Frontal cortex (tissue), 4 donors: ENCODE results near the gene HSPE1. TPM values are rescaled to one million over a fixed set of nuclear protein-coding genes. Genes with fewer than 3 reads are reported as not detected.

Source experiments
- DNase-seq, 2 donors: peaks; one replicate each; pipeline ENCODE4 v3.0.0; 2012; ENCODE audit warnings: low spot score in 2 of 2
- FAIRE-seq: peaks from 2 replicates; lab custom pipeline; 2012; peaks lifted over from hg19 to GRCh38; lab: Jason Lieb, UNC
- total RNA-seq: library from RNA; depleted of rRNA; stranded (reverse); fragments of >200 nt; gene quantifications from one replicate; pipeline ENCODE4 v1.2.3, GENCODE V29; 2014
- donor health status: control.
- donor health status: control.
- donor health status: control.

The HSPE1 gene
- total RNA-seq, 1 donor from 2014 or later, result 62.8 TPM

DNA sequence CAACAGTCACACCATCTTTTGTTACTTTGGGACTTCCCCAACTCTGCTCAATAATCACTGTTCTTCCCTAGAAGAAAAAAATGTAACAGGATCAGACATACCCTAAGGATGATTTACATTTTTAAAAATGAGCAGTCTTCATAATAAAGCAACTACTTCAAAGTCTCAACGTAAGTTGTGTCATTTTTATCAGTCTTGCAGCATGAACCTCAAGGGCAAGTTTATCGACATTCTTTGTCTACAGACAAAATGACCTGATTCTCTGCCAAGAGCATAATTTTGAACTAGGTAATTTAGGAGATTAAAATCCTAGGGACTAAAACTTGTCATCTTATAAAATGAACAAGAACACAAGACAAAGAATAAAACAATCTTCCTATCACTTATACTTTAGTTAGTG lies 2.9 kb upstream of the HSPE1 start:
- DNase-seq (no peak), FAIRE-seq (no peak)

DNA sequence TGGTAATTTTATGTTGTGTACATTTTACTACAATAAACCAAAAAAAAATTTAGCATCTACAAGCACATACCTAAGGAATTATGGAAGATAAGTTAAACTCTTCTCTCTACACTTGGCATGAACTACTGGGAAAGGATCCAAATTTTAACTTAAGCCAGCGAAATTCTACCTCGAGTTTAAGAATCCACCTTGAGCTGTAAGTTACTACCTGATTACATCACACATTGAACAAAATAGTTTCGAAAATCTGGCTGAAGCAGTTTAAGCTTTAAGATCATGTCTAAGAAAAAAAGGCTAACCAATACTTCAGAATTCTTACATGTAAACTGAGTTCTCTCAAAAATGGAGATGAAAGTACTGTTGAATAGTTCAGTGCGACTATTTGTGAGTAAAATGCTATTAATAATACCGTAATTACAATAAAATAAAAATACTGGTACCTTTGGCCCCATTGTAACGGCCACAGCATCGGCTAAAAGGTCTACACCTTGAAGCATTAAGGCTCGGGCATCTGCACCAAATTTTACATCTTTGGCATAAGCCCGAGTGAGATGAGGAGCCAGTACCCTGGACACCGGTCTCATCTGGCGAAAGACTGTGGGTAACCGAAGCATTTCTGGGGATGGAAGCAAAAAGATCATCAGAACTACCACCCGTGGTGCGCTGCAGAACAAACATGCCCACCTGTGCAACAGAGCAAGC lies 1.8 kb upstream of the HSPE1 start:
- DNase-seq, result no peak
- FAIRE-seq, result no peak

DNA sequence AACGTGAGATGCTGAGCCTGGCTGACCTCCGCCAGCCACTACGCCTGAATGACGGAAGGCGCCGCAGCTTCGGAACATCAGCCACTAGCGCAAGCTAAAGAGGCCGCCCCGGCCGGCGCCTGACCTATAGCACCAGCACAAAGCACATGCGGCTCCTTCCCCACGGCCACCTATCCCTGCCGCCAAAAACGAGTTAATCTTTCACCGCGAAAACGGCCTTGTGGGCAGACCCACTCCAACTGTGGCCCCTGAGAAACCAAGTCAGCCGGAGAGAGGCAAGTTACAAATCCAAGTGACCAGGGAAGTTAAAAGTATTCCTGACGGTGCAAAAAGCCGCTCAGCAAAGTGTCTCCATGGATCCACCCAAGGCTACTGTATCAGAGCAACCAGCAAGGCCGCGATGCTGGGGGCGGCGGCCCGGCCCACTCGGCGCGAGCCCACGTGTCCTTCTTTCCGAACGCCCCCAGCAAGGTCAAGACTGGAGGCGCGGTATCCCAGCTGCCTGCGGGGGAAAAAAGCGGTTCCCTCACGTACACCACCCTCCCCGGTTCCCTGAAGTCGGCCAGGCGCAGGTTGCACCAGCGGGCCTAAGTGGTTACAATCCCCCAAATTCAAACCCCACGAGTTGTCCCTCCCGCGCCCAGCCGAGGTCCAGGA lies 1.1 kb upstream of the HSPE1 start:
- no peak for FAIRE-seq

DNA sequence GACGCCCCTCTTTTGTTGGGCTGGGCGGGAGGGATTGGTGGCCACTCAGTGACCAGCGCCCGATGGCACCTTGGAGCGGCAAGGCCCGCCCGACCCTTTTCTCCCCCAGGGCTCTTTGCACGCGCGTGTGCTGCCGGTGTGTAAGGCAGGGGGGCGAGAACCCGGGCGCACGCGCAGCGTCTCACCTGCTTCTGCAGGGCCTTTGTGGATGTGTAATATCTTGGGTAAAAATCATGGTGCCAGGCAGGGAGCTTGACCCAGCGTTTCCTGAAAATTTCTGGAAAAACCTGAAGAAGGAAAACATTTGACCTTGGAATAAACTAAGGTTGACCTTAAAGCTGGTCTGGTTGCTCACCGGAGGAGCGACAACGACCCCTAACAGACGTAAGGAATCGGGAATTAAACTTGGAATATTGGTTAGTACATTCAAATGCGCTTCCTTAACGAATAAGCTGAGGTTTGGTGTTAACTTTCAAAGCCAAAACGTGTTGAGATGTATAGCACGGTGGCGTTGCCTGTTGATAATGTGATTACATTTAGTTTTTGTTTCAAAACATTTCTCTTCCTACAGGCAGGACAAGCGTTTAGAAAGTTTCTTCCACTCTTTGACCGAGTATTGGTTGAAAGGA lies 438 bp downstream of the HSPE1 start:
- FAIRE-seq (no peak), DNase-seq (peak in 1 of 2 donors; percentile 10)

More for the DNA sequence above, 1.1 kb upstream of the HSPE1 start:
- peak; percentile 26 to 45 for DNase-seq

DNA sequence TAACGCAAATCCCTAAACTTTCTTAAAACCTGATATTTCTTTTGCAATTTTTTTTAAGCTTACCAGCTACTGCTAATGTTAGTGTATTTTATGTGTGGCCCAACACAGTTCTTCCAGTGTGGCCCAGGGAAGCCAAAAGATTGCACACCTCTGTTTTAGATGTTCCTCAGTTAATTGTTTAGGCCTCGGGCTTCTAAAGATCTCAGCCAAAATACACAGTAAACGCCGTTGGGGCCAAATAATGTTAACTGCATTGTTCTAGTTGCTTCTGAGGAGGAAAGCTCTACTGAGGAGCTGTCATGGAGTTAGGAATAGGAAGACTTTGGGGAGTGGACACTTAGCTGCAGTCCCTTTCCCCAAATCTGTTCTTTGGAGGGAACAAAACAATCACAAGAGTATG lies 2.0 kb downstream of the HSPE1 start:
- FAIRE-seq, result no peak
- no peak for DNase-seq

DNA sequence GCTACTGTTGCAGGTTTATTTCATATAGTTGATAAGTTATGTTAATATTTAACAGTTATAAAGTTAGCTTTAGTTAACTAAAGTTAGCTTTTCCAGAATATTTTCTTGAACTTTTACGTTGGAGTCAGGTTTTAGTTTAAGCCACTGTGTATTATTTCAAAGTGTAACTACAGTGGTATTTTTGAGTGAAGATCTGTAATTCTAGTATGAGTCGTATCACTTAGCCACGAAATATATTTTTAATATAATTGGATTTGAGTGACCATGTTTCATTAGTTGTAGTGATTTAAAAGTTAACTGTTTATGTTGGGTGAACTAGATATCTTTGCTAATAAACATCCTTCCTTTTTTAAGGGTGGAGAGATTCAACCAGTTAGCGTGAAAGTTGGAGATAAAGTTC lies 2.5 kb downstream of the HSPE1 start:
- DNase-seq, result no peak
- no peak for FAIRE-seq

DNA sequence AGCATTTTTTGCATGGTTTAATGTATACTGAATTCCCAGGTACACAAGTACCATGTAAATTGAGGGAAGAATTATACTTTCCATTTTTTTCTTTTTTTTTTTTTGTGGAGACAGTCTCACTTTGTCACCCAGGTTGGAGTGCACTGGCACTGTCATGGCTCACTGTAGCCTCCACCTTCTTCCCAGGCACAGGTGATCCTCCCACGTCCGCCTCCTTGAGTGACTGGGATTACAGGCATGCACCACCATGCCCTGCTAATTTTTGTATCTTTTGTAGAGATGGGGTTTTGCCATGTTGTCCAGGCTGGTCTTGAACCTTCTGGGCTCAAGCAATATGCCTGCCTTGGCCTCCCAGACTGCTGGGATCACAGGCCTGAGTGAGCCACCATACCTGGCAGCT lies 3.8 kb downstream of the HSPE1 start:
- DNase-seq (no peak), FAIRE-seq (no peak)

DNA sequence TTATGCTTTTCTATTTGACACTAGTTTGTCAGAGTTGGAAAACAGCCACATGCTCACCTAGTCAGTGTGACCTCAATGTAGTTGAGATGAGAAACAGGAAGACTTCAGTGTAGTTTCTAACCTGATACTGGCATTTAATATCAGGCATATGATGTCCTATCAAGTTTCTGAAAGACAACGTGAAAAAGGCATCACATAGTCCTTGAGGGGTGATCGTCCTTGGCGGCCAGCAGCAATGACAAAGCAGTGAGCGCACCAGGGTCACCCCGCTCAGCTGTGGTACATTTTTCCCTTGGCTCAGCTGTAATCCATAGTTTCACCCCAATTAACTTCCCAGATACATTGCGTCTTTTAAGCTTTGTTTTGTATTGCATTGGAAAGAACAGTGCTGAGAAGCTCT lies 4.3 kb downstream of the HSPE1 start:
- no peak for DNase-seq
- FAIRE-seq, result no peak

DNA sequence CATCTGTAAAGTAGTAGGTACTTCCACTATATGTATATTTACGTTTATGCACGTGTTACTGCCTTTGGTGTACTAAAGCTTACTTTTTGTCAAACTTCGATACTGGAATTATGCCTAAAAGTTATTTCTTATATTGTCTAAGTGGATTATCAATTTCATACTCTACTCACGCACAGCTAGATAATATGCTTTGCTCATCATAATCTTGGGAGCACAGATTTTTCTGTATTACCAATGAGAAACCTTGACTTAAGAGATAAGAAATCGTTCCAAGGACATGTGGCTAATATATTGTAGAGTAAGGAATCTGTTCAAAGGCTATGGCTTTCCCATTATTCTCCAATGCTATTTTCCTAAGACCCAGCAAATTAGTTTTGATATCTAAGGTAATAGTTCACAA lies 6.5 kb downstream of the HSPE1 start:
- DNase-seq (no peak), FAIRE-seq (no peak)

DNA sequence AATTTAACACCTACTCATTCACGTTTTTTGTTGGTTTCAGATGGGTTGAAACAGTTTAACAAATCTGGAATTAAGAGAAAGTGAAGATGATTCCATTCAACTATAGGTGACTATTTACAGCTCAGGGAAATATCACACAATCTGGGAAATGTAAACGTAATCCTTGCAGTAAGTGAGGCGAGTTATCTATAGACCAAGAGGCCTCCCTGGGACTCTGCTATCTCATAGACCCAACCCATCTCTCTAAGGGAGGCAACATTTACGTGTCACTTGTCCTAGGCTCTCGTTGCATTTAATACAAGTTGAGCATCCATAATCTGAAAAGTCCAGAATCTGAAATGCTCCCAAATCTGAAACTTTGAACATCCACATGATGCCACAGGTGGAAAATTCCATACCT lies 13.7 kb downstream of the HSPE1 start:
- DNase-seq (no peak), FAIRE-seq (no peak)

DNA sequence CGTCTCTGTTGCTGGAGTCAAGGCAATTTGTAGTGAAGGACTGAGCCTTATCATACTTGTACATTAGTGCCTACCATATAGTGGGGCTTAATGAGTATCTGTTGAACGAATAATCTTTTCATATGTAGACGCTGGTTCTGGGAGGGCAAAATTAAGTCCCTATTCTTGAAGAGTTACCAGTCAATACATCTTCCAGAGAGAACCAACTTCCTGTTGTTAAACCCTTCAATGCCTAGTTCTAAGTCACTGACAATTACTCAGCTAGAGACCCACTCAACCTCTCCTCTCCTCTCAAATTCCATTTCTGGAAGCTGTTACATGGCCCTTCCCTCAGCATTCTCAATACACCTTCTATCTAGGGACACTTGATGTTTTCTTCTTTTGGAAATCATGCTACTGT lies 14.6 kb downstream of the HSPE1 start:
- no peak for DNase-seq
- FAIRE-seq, result no peak

DNA sequence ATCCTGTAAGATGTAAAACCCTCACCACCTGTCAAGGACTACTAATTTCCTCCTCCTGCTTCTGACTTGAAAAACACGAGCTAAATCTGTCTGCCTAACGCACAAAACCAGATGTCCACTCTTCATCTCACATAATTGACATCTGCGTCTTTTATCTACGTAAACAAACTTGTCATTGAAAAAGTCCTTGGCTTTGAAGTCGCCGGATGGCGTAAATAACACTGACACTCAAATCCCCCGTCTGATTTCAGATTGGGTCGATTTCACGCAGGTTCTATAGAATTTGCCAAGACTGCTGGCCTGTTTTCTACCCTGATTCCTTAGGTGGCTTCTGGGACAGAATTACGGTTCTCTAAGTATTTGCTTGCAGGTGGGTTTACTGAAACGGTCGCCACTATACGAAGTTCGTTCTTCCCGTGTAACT lies 15.1 kb downstream of the HSPE1 start:
- DNase-seq (peak in 1 of 2 donors; percentile 24), FAIRE-seq (no peak)

DNA sequence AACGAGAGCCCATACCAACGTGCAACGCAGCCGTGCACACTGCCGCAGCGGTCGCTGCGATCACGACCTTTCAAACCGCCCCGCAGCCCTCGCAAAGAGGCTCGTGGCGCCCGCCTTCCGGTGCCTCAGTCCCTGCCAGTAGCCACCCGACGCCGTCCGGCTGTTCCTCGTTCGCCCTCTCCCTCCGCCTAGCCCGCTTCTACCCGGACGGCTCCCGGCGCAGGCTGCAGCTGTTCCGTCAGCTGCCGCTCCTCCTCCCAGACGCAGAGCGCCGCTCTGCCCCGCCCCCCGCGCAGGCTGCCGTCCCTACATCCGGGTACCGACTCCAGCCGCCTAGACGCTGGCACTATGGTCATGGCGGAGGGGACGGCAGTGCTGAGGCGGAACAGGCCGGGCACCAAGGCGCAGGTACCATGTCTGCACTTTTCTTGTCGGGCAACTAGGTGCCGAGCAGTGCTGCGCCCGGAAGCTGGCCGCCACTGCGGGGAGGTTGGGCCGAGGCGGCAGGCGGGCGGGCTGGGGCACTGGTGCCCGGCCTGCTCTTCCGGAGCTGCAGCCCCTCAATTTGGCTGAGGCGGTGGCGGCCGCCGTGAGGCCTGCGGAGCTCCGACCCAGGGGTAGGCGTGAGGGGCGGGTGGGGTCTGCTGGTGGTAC lies 15.7 kb downstream of the HSPE1 start, which contains the start of gene MOB4:
MOB4 (plus strand) TSS at position 328 of the 654 bp plus-strand sequence; CDS start at position 349, 21 bp downstream.
- DNase-seq (peak; percentile 93 to 94), FAIRE-seq (no peak)

DNA sequence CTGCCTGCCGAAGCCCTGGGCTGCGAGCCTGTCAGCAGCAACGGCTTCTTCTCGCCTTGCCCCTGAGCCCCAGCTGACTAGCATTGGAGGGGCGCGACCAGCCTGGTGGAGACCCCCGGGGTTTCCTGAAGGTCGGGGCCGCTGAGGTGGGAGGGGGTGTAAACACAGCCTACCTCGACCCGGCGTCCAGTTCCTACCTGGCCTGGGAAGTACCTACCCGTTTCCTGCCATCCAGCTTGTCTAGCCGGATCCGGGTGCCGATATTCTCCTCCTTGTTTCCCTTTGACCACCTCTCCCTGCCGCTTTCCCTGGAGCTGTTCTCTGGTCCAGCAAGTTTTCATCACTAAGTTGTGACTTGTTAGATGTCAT lies 16.2 kb downstream of the HSPE1 start:
- peak; percentile 14 to 27 for DNase-seq

DNA sequence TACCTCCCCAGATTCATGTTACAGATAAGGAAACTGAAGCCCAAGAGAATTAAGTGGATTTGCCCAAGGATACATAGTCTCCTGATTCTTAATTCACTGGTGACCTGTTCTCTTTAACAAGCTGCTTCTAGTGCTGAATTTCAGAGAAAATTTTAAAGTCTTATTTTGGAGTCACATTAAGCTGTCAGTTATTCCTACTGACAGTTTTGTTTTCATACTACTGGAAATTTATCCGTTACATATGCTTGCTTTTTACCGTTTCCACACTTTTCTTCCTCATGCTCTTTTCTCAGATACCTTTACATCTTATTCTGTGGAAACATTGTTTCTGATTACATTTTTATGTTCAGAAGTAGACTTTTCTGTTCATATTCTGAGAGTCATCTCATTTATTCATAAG lies 17.0 kb downstream of the HSPE1 start:
- FAIRE-seq, result no peak

More for the DNA sequence above, 16.2 kb downstream of the HSPE1 start:
- no peak for FAIRE-seq

DNA sequence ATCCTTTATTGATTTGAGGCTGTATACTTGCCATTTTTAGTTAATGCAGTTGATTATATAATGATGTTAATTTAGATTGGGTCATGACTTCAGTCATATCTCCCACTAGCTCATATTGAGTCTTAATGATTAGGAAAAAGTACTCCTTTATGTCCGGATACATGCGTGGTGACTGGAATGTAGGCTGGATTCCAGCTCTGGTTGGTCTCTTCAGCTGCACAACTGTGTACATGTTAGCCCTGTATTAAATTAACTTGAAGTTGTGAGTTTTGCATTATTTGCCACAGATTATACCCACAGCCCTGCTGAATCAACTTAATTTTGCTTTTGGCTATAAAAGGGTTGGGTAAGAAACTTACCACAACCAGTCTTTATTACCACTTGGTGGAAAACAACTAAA lies 38.2 kb downstream of the HSPE1 start:
- FAIRE-seq, result no peak
- DNase-seq, result no peak

More for the DNA sequence above, 17.0 kb downstream of the HSPE1 start:
- DNase-seq, result no peak

DNA sequence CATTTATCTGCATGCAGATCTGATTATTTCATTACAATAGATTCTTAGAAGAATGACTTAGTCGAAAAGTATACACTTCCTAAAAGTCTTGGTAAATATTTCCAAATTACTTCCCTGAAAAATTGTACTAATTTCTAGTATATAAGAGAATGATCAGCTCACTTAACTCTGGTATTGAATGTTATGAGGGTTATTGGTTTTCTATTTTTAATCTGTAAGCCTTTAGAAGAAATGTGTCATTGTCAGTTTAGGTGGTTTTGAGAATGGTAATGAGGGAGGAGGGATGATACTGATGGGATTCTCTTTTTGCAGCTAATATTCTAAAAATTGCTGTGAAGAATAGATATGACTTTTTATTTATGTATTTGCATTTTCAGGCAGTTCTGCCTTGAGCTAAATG lies 39.6 kb downstream of the HSPE1 start:
- FAIRE-seq, result no peak
- DNase-seq, result no peak

DNA sequence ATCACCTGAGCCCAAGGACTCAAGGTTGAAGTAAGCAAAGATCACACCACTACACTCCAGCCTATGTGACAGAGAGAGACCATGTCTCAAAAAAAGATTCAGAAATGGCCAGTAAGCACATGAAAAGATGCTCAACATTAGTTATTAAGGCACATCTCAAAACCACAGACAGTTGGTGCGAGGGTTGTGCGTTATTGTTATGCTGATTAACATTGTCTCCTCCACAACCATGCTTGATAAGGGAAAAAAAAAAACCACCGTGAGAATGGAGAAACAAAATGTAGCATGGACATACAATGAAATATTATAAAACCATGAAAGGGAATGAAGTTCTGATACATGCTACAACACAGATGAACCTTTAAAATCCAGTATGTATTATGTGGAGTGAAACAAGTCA lies 43.0 kb downstream of the HSPE1 start:
- FAIRE-seq (no peak), DNase-seq (no peak)

DNA sequence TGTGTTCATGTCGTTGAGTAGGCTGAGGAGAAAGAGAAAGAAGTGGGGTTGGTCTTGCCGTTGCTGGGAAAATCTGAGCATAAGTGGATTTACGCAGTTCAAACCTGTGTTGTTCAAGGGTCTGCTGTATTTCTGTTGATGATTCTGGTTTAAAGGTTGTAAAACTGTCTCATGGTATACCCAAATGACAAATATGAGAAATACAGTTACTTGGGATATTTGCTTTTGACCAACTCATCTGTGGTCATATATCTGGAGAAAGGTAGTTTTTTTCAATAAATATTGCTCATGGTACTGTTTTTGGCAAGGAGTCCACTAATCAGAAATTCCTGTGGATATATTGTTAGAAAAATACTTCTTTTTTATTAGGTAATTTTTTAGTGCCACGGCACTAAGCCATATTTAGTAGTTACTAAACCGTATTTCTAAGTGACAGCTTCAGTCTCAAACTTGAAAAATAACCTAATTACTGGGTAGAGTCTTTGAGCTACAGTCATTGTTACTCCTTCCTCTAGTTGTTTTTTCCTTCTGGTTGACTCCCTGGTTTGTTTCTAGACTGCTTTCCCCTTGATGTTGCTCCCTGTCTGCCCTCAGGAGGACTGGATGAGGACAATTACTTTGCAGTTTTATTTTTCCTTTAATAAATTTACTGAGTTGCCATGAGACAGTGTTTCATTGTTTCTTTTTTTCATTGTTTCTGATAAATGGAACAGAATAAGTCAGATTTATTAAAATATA lies 47.2 kb downstream of the HSPE1 start:
- DNase-seq, result no peak
- FAIRE-seq, result no peak

DNA sequence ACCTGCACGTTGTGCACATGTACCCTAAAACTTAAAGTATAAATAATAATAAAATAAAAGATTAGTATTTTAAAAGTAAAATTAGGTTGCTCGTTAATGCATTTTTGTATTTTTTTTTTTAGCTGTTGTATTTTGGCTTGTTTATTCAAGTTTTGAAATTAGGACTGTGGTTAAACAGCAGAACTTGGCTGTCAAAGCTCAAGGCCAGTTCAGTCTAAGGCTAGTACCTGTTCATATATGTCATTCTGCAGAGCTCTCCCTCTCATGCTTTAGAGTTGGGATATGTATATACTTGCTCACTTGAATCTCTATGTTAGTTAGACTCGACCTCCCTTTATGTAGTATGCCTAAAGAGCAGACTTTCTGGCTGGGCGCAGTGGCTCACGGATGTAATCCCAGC lies 48.4 kb downstream of the HSPE1 start:
- no peak for DNase-seq
- FAIRE-seq, result no peak
